Activated CD8-positive, alpha-beta memory T cell treated with anti-CD3 and anti-CD28 coated beads for 24 hours (primary cell): Measurements from ENCODE around the gene JCAD.
"Not testable (repeated sequence)": the region's sequence is repeated elsewhere in the genome, so short reads cannot be mapped to it uniquely, and the experiment has no call there.

Experiments used
- DNase-seq: peaks from one replicate; pipeline ENCODE4 v3.0.0-alpha.2; 2020

The JCAD gene

DNA sequence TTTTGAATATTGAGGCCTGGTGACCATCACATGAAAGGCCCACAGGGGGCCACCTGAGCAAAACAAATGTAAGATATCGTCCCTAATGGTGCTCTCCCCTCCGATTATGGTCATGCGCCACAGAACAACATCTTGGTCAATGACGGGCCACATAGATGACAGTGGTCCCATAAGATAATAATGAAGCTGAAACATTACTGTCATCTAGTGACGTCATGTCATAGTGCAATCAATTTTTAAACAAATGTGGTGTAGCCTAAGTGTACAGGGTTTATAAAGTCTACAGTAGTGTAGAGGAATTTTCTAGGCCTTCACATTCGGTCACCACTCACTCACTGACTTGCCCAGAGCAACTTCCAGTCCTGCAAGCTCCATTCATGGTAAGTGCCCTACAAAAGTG, 36.8 kb downstream of the JCAD start:
- DNase-seq, result no peak

DNA sequence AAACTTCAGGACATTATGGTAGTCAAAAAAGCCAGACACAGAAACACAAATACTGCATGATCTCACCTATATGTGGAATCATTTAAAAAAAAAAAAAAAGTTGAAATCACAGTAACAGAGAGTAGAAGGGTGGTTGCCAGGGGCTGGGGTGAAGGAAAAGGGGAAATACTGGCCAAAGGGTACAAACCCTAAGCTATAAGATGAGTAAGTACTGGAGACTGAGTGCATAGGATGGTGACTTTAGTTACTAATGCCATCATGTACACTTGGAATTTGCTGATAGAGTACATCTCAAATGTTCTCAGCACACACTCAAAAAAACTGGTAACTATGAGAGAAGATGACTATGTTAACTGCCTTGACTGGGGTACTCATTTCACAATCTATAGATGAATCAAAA, 39.9 kb downstream of the JCAD start:
- no peak for DNase-seq

DNA sequence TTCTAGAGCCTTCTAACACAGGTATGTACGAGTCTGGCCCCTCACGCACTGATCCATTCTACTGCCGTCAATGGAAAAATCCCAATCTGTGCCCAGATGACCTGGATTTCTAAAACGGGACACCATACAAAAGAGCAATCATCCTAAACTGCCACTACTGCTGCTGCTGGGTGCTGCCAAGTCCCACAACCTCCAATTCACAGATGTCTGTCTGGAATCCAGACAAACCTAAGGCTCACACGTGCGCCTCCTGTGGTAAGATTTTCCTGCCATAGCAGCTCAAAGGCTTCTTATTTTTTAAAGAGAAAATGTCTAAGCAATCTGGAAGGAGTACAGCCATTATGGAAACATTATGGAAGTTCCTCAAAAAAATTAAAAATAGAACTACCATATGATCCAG, 40.9 kb downstream of the JCAD start:
- DNase-seq, result no peak

DNA sequence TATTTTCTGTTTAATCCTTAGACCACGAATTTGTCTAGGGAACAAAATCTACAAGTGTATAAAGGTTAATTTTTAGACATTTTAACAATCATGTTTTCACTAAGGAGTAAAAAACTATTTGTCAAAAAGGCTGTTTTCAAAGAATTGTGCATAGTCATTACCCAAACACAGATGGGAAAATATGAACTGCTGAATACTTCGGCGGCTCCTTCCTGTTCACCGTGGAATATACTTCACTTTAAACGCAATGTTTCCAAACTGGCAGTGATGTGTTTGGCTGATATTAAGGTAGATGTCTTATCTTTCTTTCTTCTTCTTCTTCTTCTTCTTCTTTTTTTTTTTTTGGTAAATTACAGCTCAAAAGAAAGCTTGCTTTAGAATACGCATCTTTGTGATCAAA, 41.4 kb downstream of the JCAD start:
- no peak for DNase-seq

DNA sequence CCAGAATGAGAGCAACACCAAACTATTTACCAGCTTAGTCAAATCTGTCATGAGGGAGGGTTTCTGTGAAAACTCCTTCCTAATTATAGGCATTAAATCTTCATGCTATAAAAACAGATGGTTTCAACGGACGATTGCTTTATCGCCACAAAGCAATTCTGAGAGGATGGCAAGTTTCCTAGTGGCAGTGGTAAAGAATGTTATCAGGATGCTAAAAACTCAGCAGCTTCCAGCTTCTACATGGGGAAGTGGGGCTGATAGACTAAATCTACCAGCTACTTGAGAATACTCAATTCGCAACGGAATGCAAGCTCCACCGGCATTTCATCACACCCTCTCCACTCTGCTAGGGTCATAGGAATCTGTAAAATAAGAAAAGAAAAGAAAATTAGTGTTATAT, 41.8 kb downstream of the JCAD start:
- DNase-seq, result no peak

DNA sequence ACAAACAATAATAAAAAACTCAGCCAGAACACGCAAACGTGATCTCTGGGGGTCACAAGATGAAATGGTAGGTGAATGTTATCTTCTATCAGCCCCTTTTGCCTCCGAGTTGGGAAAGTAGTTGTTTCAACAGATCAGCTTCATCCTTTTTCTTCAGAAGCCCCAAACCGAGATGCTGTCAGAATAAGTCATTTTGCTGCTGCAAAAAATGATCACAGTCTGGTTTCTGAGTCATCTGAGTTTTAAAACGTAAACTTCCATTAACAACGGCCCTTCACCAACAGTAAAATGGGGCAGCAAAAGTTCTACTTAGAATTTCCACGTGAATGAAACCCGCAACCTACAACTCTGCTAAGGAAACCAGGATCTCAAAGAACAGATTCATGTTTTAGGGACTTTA, 44.9 kb downstream of the JCAD start:
- DNase-seq, result no peak

DNA sequence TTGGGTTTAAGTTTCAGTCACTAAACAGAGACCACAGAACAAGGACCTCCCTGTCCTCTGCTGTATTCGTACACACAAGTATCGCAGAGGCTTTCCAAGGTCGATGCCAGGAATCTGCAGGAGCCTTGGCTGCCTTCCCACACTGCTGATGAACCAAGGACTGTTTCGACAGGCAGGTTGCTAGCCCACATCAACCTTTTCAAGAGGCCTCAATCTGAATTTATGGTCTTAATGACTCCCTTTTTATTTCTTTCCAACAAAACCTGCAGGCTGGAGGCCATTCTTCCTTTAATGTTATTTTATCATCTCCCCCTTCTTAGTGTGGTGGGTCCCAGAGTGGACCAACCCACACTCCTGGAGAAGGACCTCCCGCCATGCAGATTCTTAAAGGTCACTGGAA, 45.6 kb downstream of the JCAD start:
- DNase-seq, result no peak

DNA sequence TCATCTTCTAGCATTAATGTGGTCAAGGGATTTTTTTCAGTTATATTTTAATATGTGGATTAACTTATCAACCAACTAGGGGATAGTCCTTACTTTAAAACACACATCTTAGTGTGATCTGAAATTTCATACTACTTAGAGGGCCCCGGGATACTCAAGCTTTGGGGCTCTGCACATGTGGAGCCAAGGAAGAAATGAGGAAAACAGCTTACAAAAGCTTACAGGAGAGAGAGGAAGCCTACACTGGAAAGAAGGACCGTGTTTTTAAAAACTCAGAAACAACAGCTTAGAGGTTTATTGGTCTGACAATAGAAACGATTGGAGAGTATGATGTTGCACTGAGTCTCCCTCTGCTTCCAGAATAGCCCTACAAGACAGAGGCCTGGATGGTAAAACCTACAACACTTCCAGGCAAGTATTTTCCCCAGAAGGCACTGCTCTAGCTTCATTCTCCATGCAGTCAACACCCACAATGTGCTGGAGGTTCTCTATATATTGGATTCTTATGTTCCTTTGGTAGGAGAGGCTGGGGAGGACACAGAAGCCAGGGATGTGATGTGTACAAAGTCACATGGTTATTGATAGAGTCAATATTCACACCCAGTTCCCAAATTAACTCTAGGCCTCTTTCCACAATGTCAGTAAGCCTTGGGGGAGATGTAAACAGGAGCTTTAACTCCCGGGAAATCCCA, 47.3 kb downstream of the JCAD start:
- DNase-seq, result no peak

DNA sequence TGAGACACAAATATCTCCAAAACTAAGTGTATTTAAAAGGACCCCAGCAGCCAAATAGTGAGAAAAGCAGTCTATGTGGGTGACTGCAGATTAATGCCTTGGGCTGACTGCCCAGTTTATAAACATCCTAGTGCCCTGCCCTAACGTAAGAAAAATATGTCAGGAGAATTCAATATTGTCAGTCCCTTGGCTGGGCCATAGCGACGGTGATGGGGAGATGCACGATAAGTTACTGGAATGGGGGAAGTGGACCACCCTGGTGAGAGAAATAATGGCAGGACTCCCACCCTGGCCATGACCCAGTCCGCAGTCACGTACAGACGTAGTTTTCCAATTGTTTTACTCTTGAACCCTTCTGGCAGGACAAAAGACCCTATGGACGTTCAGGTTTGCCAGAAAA, 48.0 kb downstream of the JCAD start:
- DNase-seq, result no peak

DNA sequence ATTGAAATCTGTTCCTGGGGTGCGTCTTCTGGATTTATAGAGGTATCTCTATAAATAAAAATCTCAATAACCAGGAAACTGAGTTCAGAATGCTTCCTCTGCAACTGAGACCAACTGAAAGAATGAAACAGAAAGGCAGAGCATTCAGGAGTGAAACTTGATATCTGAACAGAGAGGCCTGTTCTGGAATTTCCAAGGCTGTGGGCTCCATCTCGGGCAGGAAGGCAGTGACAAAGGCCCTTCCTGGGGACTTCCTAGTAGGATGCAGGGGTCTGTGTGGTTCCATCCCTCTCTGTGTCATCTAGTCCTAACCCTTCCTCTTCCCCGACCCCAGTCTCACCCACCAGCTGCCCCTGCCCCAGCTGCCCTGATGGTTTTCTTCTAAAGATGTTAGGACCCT, 52.0 kb downstream of the JCAD start:
- no peak for DNase-seq

DNA sequence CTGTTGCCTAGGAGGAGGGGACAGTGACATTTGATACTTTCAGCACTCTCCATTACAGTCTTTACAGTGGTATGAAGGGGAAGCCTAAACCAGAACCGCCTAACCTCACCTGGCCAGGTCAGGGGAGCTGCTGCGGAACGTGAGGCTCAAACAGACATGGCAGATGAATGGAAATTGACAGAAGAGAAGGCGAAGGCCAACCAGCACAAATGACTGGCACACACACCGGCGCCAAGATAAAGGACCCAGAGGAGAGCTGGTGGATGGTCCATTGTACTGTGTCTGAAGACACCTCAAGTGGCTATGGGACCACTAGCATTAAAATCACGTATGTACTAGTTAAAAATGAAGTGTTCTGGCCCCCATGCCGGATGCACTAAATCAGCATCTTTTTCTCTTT, 53.0 kb downstream of the JCAD start:
- DNase-seq, result no peak

DNA sequence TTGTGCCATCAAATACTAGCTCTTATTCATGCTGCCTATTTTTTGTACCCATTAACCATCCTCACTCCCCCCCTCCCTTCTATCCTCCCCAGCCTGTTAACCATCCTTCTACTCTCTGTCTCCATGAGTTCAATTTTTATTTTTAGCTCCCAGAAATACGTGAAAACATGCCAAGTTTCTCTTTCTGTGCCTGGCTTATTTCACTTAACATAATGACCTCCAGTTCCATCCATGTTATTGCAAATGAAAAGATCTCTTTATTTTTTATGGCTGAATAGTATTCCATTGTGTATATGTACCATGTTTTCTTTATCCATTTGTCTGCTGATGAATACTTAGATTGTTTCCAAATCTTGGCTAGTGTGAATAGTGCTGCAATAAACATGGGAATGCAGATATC, 54.3 kb downstream of the JCAD start:
- DNase-seq, result not testable (repeated sequence)

DNA sequence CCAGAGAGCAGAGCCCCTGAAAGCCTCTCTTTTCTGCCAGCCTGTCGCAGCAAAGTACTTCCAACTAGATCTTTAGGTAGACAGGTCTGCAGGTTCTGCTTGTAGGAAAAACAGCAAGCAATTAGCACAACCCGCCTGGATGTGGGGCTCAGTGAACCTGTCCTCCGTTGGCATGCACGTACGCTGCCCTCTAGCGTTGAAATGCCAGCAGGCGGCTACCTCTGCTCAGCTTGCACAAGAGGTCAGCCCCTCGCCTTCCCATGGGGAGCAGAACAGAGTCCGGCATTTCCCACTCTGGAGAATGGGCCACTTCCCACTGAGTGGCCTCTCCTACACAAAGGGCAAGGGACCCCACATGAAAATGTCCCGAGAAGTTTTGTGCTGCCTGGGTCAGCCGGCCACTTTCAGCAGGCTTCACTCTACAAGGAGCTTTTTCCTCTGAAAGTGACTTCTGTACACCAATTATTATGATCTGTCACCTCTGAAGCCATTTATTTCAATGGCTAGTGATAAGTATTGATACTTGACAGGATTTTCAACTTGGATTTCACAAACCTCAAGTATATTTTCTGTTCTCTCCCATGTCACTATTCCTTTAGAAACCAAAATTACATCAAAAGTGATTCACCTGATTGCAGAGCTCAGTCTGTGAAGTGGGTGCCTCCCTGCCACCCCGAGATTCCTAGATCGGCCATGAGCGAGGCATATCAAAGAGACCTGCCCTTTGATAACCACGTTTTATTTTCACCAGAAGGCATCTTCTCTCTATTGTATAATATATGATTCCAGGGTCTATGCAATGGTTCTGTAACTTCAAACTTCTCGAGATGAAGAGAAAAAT, 56.7 kb downstream of the JCAD start:
- peak; percentile 79 for DNase-seq

DNA sequence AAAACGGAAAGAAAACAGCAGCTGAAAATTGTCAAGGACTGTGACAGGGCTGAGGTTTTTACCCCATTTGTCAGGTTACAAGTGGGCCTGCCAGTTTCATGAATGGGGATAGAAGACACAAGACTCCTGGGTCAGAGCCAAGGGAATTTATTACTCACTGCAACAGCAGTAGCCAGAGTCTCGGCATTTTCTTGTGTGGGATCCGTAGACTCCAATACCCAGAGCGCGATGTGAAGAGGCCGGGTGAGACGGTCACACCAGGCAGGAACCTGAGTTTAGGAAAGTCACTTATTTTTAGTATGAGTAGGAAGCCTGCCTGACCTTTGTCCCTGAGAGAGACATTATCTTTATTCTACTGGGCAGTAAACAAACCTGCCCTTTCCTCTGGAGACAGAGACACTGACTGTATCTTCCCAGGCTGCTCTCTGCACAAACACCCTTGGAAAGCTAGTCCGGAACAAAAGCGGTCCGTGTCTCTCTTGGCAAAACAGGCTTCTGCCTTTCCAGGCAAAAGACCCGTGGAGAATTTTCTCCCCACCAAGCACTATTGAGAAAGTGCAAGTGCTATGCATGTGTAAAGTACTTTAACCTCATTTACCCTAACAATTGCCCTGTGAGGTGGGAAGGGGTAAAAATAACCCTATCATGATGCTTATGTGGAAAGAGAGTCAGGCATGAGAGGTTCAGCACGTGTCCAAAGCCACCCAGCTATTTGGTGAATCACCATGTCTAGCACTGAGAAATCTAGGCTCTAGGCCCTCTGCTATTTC, 58.4 kb downstream of the JCAD start:
- DNase-seq, result no peak

DNA sequence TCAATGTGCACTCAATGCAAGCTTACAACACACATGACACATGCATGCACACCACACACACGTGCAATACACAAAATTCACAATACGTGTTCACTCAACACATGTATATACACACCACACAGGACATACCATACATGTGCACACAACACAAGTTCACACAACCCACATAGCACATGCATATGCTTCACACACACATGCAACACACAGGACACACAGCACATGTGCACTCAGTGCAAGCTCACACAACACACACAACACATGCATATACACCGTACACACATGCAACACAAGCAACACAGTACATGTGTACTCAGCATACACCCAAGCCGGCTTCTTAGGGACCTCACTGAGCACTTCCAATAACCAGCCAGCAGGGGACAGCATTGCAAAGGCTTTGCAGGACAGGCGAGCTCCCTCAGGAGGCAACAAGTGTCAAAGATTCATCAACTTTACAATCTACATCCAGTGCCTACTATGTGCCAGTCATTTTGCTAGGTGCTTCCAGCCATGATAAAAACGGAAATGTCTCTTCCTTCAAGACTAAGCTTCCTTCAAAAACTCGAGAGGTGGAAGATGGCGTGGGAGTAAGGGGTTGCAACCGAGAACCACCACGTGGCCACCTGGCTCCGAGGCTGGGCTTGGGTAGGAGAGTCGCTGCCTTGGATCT, 61.1 kb downstream of the JCAD start:
- DNase-seq, result peak; percentile 87

DNA sequence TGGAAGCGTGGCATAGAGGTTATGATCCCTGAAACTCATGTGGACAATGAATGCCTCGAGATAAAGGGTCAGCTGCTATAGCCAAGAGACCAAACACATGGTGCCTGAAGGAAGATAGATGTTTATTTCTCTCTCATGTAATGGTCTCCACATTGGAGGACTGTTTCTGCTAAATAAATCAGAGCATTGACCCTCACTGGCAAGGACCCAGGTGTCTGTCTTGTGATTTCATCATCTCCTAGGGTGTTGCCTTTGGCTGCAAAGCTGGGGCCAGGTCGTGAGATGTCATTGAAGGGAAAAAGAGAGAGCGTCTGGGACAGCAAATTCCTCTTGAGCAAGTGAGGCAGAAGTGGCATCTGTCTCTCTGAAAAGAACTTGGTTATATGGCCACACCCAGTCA, 64.6 kb downstream of the JCAD start:
- DNase-seq, result no peak

DNA sequence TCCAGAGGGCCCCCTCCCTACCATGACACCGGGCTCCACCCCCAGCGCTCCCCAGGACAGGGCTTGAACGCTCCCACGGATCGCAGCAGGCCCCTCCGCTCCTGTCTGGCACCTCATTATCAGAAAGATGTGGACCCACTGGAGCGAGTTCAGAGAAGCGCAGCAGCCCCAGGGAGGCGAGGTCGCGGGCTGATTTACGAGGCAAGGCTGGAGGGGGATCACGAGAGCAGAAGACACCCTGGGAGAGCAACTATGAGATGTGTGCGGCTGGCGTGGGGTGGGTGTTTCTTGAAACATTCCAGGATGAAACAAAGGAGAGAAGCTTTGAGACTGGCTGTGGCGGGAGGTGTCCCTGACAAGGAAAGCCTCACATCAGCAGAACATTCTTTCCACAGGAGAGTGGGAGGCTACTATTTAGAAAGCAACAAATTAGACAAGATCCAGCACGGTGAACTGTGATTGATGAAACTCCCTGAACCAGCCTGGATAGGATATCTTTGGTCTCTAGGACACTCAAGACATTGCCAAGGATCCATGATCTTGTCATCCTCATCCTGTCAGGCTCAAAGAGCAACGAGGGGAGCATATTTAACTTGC, 66.0 kb downstream of the JCAD start:
- no peak for DNase-seq

DNA sequence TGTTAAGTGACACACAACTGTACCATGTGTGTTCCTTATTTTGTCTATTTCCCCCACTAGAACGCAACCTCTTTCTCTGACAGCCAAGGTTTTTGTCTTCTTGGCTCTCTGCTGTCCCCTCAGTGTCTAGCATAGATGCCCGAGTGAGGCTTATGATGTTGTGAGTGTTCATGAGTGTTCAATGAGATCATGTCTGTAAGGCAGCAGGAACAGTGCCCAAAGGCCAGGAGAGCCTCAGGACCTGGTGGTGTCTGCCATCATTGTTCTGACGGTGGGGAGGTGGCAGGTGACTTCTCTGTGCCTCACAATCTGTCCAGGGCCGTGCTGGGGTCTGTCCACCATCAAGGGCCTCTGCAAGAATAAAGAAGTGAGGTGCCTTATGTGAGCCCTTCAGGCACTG, 66.5 kb downstream of the JCAD start:
- no peak for DNase-seq

DNA sequence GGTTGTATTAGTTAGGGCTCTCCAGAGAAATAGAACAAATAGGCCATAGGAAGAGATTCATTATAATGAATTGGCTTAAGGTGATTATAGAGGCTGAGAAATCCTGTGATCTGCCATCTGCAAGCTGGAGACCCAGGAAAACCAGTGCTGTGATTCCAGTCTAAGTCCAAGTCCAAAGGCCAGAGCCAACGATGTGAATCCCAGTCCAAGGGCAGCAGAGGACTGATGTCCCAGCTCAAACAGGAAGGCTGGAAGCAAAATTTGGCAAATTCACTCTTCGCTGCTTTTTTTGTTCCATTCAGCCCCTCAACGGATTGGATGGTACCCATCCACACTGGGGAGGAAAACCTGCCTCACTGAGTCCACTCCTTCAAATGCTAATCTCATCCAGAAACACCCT, 68.0 kb downstream of the JCAD start:
- no peak for DNase-seq

DNA sequence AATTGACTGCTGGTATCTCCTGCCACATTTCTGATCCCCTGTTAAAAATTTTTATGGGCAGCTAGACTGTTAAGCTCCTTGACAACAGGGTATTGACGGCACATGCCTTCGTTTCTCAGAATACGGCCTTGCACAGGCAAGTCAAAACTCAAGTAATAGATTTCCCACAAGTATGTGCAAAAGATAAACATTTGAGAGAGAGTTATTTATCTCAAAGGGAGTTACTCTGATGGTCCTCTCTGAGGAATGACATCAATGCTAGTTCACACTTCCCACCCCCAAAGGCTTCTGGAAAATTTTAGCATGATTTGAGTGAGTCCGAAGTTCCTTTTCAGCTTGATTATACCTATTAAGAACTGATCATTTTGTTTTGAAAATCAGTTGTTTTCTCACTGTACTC, 71.9 kb downstream of the JCAD start:
- no peak for DNase-seq

DNA sequence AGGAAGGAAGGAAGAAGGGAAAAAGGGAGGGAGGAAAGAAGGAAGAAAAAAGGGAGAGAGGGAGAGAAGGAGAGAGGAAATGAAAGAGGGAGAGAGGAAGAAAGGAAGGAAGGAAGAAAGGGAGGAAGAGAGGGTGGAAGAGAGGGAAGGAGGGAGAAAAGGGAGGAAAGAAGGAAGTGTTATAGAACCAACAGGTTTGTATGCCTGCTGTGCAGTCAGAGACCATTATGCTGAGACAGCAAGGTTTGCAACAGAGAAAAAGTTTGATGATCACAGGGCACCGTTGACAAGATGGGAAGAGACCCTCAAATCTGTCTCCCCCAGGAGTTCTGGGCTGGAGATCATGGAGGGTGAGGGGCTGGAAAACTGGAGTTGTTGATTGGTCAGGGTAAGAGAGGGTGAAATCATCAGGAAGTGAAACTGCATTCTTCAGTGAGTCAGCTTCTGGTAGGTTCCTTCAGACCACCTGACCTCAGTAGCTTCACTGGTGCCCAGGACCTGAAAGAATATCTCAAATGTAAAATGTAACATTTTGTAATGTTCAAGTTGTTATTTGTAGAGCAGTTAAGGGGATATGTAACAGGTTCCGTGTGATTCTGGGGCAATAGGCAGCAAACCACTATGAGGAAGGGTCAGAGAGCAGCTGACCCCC, 76.3 kb downstream of the JCAD start:
- no peak for DNase-seq

DNA sequence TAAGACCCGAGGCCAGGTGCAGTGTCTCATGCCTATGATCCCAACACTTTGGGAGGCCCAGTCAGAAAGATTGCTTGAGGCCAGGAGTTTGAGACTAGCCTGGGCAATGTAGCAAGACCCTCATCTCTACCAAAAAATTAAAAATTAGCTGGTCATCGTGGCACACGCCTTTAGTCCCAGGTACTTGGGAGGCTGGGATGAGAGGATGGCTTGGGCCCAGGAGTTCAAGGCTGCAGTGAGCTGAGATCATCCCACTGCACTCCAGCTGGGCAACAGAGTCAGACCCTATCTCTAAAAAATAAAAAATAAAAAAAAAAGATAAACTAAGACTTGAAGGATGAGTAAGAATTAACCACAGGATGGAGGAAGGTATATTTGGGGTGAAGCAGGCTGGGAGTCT, 77.9 kb downstream of the JCAD start:
- no peak for DNase-seq
